Lower leg skin (tissue), 4 donors: ENCODE results near the gene TNIP3. TPM values are rescaled to one million over a fixed set of nuclear protein-coding genes. Genes with fewer than 3 reads are reported as not detected.
"Not testable (repeated sequence)": the region's sequence is repeated elsewhere in the genome, so short reads cannot be mapped to it uniquely, and the experiment has no call there.

ENCODE experiments used
- DNase-seq, 2 donors: peaks; one replicate each; pipeline ENCODE4 v3.0.0-alpha.2; 2019; ENCODE audit warnings: low spot score in 2 of 2
- H3K4me3 ChIP-seq: fragments of 200-600 bp; sonication (generic); 2 replicates; pipeline ENCODE4 v1.5.1; 2017; ENCODE audit warnings: mild to moderate bottlenecking, low read depth; ENCODE audit not compliant: poor library complexity, severe bottlenecking
- CTCF ChIP-seq, 3 donors: fragments of 450-650 bp; IDR thresholded peaks; one replicate each; pipeline ENCODE4 v1.5.1; 2016; ENCODE audit warnings: antibody characterized with exemption in 3 of 3, mild to moderate bottlenecking in 3 of 3, moderate library complexity in 2 of 3
- POLR2A ChIP-seq, 2 donors: fragments of 450-650 bp; IDR thresholded peaks; one replicate each; pipeline ENCODE4 v1.6.1; 2016 to 2017; ENCODE audit warnings: antibody characterized with exemption in 2 of 2, mild to moderate bottlenecking in 1 of 2, moderate library complexity in 1 of 2
- WGBS, 2 donors: methylation state at CpG; one replicate each; pipeline ENCODE4 v1.1.5; 2018; 5-methylcytosine and 5-hydroxymethylcytosine counted together
- intact Hi-C: fragments of 100-400 bp; cut with DNase I; formaldehyde crosslinking; loops from one replicate; pipeline ENCODE4 v1.15.0; 2023; ENCODE audit warnings: low total_unique reads
- total RNA-seq, 4 donors: library from RNA; depleted of rRNA; stranded (reverse); fragments of >200 nt; gene quantifications; one replicate each; pipeline ENCODE4 v1.1.0, GENCODE V29; 2016

TNIP3 gene
- total RNA-seq, 4 donors from 2014 or later: not detected

GRCh38 chr4:121177246-121178137, 13.4 kb upstream of the TNIP3 start:
- 45 to 47% methylated on average over 3 of the region's 3 CpGs for WGBS, 2 donors
- TF ChIP-seq CTCF (IDR thresholded peaks at IDR 0.05): no peak
- TF ChIP-seq POLR2A (IDR thresholded peaks at IDR 0.05): no peak
- no peak overlapping the region for H3K4me3 ChIP-seq

GRCh38 chr4:121176082-121176934, 12.2 kb upstream of the TNIP3 start:
- TF ChIP-seq CTCF (IDR thresholded peaks at IDR 0.05) (no peak), POLR2A (IDR thresholded peaks at IDR 0.05) (no peak)
- no peak overlapping the region for H3K4me3 ChIP-seq
- WGBS, 2 donors: 60 to 80% methylated on average over 3 of the region's 3 CpGs
- intact Hi-C loops: no loop called here
- DNase-seq: no peak

More at GRCh38 chr4:121177246-121178137, 13.4 kb upstream of the TNIP3 start:
- no peak for DNase-seq
- intact Hi-C loops: no loop called here

GRCh38 chr4:121171477-121171876, 7.4 kb upstream of the TNIP3 start:
- WGBS, 2 donors: 99 to 100% methylated on average over 3 of the region's 3 CpGs
- intact Hi-C loops, H3K4me3 ChIP-seq, DNase-seq: not testable (repeated sequence)

- intact Hi-C loops: no loop called here
- no peak for TF ChIP-seq CTCF (IDR thresholded peaks at IDR 0.05)
- TF ChIP-seq POLR2A (IDR thresholded peaks at IDR 0.05): no peak
- H3K4me3 ChIP-seq: no peak overlapping the region
- WGBS, 2 donors: 82 to 87% methylated on average over 6 of the region's 6 CpGs
- no peak for DNase-seq
These were observed 4.5 kb upstream of the TNIP3 start for GRCh38 chr4:121168446-121169281.

GRCh38 chr4:121166976-121167375, 2.9 kb upstream of the TNIP3 start:
- H3K4me3 ChIP-seq: no peak overlapping the region
- no peak for DNase-seq
- intact Hi-C loops: no loop called here
- TF ChIP-seq POLR2A (IDR thresholded peaks at IDR 0.05) (no peak), CTCF (IDR thresholded peaks at IDR 0.05) (no peak)
